ENCODE results near the gene STMN1.
"Not testable (repeated sequence)": the region's sequence is repeated elsewhere in the genome, so short reads cannot be mapped to it uniquely, and the experiment has no call there.

The STMN1 gene

GRCh38 chr1:25905680-25906643 is at the start of gene STMN1:
STMN1 (minus strand) TSS chr1:25906419; CDS start chr1:25904676, 1,743 bp downstream.
- DNase-seq: peak; percentile 20

GRCh38 chr1:25955553-25955952 is 49.3 kb upstream of the STMN1 start:
- no peak for DNase-seq

- DNase-seq: no peak
These were observed 48.2 kb upstream of the STMN1 start for GRCh38 chr1:25954282-25954938.

GRCh38 chr1:25952841-25953401 is 46.7 kb upstream of the STMN1 start:
- no peak for DNase-seq

GRCh38 chr1:25948641-25949040 is 42.4 kb upstream of the STMN1 start:
- DNase-seq: no peak

- no peak for DNase-seq
These were observed 40.8 kb upstream of the STMN1 start for GRCh38 chr1:25947027-25947426.

- no peak for DNase-seq
These were observed 39.5 kb upstream of the STMN1 start for GRCh38 chr1:25945761-25946160.

- no peak for DNase-seq
These were observed 38.8 kb upstream of the STMN1 start for GRCh38 chr1:25944986-25945385.

- not testable (repeated sequence) for DNase-seq
These were observed 37.3 kb upstream of the STMN1 start for GRCh38 chr1:25943511-25943910.

- no peak for DNase-seq
These were observed 30.7 kb upstream of the STMN1 start for GRCh38 chr1:25936947-25937346.

- DNase-seq: no peak
These were observed 27.5 kb upstream of the STMN1 start for GRCh38 chr1:25933479-25934365.

- not testable (repeated sequence) for DNase-seq
These were observed 26.7 kb upstream of the STMN1 start for GRCh38 chr1:25932811-25933400.

- DNase-seq: no peak
These were observed 26.1 kb upstream of the STMN1 start for GRCh38 chr1:25932321-25932720.

GRCh38 chr1:25929016-25929415 is 22.8 kb upstream of the STMN1 start:
- no peak for DNase-seq

- DNase-seq: no peak
These were observed 21.5 kb upstream of the STMN1 start for GRCh38 chr1:25927521-25928265.

GRCh38 chr1:25926731-25927496 is 20.7 kb upstream of the STMN1 start:
- DNase-seq: no peak

GRCh38 chr1:25924454-25924853 is 18.2 kb upstream of the STMN1 start:
- no peak for DNase-seq

GRCh38 chr1:25922971-25923552 is 16.8 kb upstream of the STMN1 start:
- no peak for DNase-seq

GRCh38 chr1:25922056-25922970 is 16.1 kb upstream of the STMN1 start:
- no peak for DNase-seq

Data from cortex of kidney (tissue), 1 donor.